ENCODE results near the gene YIPF4. TPM values are rescaled to one million over a fixed set of nuclear protein-coding genes. Genes with fewer than 3 reads are reported as not detected.

YIPF4 gene
- total and polyA plus RNA-seq, 2 of the 4 experiments (the other 2 are of a cell fraction): 3.6 to 6.8 TPM

DNA sequence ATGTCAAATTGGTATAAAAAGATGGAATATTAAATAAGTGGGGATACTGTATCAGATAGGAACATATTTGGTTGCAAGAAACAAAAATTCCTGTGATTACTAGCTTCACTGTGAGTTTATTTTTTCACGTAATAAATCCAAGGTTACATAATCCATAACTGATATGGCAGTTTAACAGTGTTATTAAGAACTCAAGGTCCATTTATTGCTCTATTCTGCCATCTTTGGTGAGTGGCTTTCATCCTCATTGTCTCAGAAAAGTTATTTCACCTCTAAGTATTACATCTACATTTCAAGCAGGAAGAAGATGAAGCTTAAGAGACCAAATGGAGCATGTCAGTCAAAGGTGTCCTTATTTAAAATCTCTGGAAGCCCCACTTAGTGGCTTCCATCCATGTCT lies 37.2 kb downstream of the YIPF4 start:
- no peak overlapping the region for H3K14ac ChIP-seq (replicated peaks; ENCODE audit: low read depth, low read length)
- H3K27ac ChIP-seq (ENCODE audit: insufficient read depth, low read length): no peak overlapping the region
- intact Hi-C loops (cut with micrococcal nuclease): no loop called here
- H3K27me3 ChIP-seq (ENCODE audit: control insufficient read depth, insufficient read depth, low read length): no peaks in the 10 kb centered on the region
- H3K9ac ChIP-seq (ENCODE audit: low read depth, low read length): no peak overlapping the region
- no peaks in the 10 kb centered on the region for H3K4me1 ChIP-seq (ENCODE audit: control insufficient read depth, insufficient read depth, low read length)
- no peak overlapping the region for H3K56ac ChIP-seq (ENCODE audit: extremely low read depth, insufficient read depth, low read length)
- H4K5ac ChIP-seq (ENCODE audit: low read depth, low read length): no peak overlapping the region
- DNase-seq (no peak), ATAC-seq (ENCODE audit: low read depth) (no peak)
- H3K23ac ChIP-seq (ENCODE audit: low read depth, low read length): no peak overlapping the region
- H2BK120ac ChIP-seq (ENCODE audit: low read depth, low read length): no peak overlapping the region
- no TSS peak for BruUV-seq (replicated peaks)
- no peak overlapping the region for H2AFZ ChIP-seq (replicated peaks; ENCODE audit: low read length, poor library complexity)
- H2BK5ac ChIP-seq (ENCODE audit: low read depth, low read length, poor library complexity, severe bottlenecking): no peak overlapping the region
- dilution Hi-C loops (cut with HindIII; ENCODE audit: low sequenced_read_pairs, unreplicated experiment): no loop called here
- H2BK20ac ChIP-seq (ENCODE audit: low read depth, low read length): no peak overlapping the region
- H3K9me1 ChIP-seq (ENCODE audit: insufficient read depth, low read length): no peaks in the 10 kb centered on the region
- H3K36me3 ChIP-seq (ENCODE audit: control insufficient read depth, insufficient read depth, low read length): peaks cover 3% of the 10 kb centered on the region; the same call in 1 of the 2 replicates
- TF ChIP-seq CHD1 (IDR thresholded peaks at IDR 0.05; ENCODE audit: low read depth, low read length) (no peak), MAFK (IDR thresholded peaks at IDR 0.05; ENCODE audit: low read depth, low read length) (no peak), RCOR1 (IDR thresholded peaks at IDR 0.05; ENCODE audit: insufficient replicate concordance, low read length) (no peak), FOS (IDR thresholded peaks at IDR 0.05; ENCODE audit: low read depth, low read length) (no peak), NFE2L2 (IDR thresholded peaks at IDR 0.05; ENCODE audit: low read depth, low read length) (no peak), MAZ (IDR thresholded peaks at IDR 0.05; ENCODE audit: borderline replicate concordance, low read depth, low read length) (no peak), SMC3 (IDR thresholded peaks at IDR 0.05; ENCODE audit: low read depth, low read length) (no peak), CEBPB (IDR thresholded peaks at IDR 0.05; ENCODE audit: low read depth, low read length) (no peak), BHLHE40 (IDR thresholded peaks at IDR 0.05; ENCODE audit: low read depth, low read length) (no peak), RAD21 (IDR thresholded peaks at IDR 0.05; ENCODE audit: low read length) (no peak), RFX5 (IDR thresholded peaks at IDR 0.05; ENCODE audit: low read depth, low read length) (no peak), MXI1 (IDR thresholded peaks at IDR 0.05; ENCODE audit: borderline replicate concordance, low read depth, low read length) (no peak), POLR2A (IDR thresholded peaks at IDR 0.05; ENCODE audit: low read depth, low read length) (no peak)
- TF ChIP-seq, protein P1, sequence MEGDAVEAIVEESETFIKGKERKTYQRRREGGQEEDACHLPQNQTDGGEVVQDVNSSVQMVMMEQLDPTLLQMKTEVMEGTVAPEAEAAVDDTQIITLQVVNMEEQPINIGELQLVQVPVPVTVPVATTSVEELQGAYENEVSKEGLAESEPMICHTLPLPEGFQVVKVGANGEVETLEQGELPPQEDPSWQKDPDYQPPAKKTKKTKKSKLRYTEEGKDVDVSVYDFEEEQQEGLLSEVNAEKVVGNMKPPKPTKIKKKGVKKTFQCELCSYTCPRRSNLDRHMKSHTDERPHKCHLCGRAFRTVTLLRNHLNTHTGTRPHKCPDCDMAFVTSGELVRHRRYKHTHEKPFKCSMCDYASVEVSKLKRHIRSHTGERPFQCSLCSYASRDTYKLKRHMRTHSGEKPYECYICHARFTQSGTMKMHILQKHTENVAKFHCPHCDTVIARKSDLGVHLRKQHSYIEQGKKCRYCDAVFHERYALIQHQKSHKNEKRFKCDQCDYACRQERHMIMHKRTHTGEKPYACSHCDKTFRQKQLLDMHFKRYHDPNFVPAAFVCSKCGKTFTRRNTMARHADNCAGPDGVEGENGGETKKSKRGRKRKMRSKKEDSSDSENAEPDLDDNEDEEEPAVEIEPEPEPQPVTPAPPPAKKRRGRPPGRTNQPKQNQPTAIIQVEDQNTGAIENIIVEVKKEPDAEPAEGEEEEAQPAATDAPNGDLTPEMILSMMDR (conservative IDR thresholded peaks at IDR 0.05; ENCODE audit: low read depth, low read length): no peak
- TF ChIP-seq, protein P2, sequence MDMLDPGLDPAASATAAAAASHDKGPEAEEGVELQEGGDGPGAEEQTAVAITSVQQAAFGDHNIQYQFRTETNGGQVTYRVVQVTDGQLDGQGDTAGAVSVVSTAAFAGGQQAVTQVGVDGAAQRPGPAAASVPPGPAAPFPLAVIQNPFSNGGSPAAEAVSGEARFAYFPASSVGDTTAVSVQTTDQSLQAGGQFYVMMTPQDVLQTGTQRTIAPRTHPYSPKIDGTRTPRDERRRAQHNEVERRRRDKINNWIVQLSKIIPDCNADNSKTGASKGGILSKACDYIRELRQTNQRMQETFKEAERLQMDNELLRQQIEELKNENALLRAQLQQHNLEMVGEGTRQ (IDR thresholded peaks at IDR 0.05; ENCODE audit: low read depth, low read length): no peak
- TF ChIP-seq, protein P3, sequence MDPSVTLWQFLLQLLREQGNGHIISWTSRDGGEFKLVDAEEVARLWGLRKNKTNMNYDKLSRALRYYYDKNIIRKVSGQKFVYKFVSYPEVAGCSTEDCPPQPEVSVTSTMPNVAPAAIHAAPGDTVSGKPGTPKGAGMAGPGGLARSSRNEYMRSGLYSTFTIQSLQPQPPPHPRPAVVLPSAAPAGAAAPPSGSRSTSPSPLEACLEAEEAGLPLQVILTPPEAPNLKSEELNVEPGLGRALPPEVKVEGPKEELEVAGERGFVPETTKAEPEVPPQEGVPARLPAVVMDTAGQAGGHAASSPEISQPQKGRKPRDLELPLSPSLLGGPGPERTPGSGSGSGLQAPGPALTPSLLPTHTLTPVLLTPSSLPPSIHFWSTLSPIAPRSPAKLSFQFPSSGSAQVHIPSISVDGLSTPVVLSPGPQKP (IDR thresholded peaks at IDR 0.05; ENCODE audit: borderline replicate concordance, low read depth, low read length): no peak
- no peak overlapping the region for H4K8ac ChIP-seq (ENCODE audit: low read depth in 2 of 2, low read length in 2 of 2)
- H3K9me3 ChIP-seq (ENCODE audit: control insufficient read depth, insufficient read depth, low read length): no peaks in the 10 kb centered on the region
- WGBS, 2 experiments (ENCODE audit: extremely low coverage in 2 of 2, insufficient read length in 1 of 2): no CpG with 5 or more reads among the region's 1 CpG
- POLR2A ChIA-PET (ENCODE audit: unreplicated experiment): no interaction called here
- H3K4me3 ChIP-seq (ENCODE audit: insufficient read depth, low read depth, low read length): no peak overlapping the region
- no peak overlapping the region for H3K4me2 ChIP-seq (ENCODE audit: low read depth, low read length)
- no peak overlapping the region for H3K18ac ChIP-seq (ENCODE audit: low read depth, low read length)
- no peaks in the 10 kb centered on the region for H3K79me1 ChIP-seq (ENCODE audit: low read depth in 1 of 2, low read length in 2 of 2)
- in situ Hi-C loops (cut with MboI; ENCODE audit: low sequenced_read_pairs): no loop called here
- CTCF ChIA-PET: no interaction called here
- H4K20me1 ChIP-seq (ENCODE audit: insufficient read depth, low read length): no peaks in the 10 kb centered on the region
- H2AK5ac ChIP-seq (ENCODE audit: low read depth, low read length): no peak overlapping the region
- H2BK15ac ChIP-seq (ENCODE audit: low read depth, low read length): no peak overlapping the region
- H2AK9ac ChIP-seq (replicated peaks; ENCODE audit: low read depth, low read length, poor library complexity): no peak overlapping the region
- no peak overlapping the region for H4K91ac ChIP-seq (ENCODE audit: insufficient read depth, low read depth, low read length)
- no peak overlapping the region for H3K4ac ChIP-seq (ENCODE audit: low read depth, low read length)

Data from IMR-90 (cell line).